ENCODE data around the gene LEAP2. TPM values are rescaled to one million over a fixed set of nuclear protein-coding genes. Genes with fewer than 3 reads are reported as not detected.
A peak's percentile ranks its signal among the peaks of the same experiment; 100 is the strongest.

The LEAP2 gene
- total RNA-seq, 4 donors from 2014 or later, result 0.29 to 2.3 (median 0.92) TPM

DNA sequence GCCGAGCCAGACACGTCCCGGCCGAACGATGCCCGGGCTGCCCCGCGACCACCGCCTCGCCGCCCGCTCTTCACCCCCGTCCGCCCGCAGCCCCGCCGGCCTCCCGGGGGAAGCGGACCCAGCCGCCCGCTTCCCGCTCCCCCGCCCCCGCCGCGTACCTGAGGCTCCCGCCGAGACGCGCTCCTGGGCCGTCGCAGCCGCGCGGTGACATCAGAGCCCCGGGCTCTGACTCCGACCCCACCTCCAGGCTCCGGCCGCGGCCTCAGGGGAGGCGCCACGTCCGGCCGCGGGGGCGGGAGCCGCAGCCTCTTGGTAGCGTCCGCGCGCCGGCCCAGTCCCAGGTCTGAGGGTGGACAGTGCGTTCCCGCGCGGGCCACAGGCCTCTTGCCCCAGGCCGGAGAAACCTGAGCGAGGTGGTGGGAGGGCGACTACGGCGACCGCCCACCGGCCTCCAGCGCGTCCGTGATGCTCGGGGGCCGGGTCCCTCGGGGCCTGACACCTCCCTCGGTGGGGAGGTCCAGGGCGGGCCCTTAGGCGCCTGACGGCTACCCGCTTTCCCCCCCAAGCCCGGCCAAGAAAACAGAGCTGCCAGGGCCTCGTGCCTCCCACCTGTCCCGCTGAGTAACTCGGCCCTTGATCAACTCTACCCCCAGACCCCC, 42.9 kb upstream of the LEAP2 start, which contains the start of gene SHROOM1:
Gene SHROOM1, minus strand, starts transcription at position 212 of the 659 bp plus-strand sequence. CDS start 4,507 bp downstream, outside the sequence.
- WGBS, 2 donors, result 32 to 42% methylated on average over 5 to 10 of the region's 78 CpGs
- Histone ChIP-seq H3K4me3 (peak within 1 kb of the TSS; percentile 59 to 91 (median 89)), H3K36me3 (peaks cover 0 to 5% (median 0%) of the 10 kb centered on the region in 3 donors), H3K4me1 (peaks cover 9 to 41% (median 10%) of the 10 kb centered on the region in 3 donors), H3K27ac (peak within 1 kb of the TSS; percentile 72 to 89 (median 84)), H3K9me3 (no peaks in the 10 kb centered on the region), H3K27me3 (peaks cover 0 to 34% (median 0%) of the 10 kb centered on the region in 4 donors)
- peak in 1 of 4 donors; percentile 44 for TF ChIP-seq POLR2A (IDR thresholded peaks at IDR 0.05)
- TF ChIP-seq, protein P1, sequence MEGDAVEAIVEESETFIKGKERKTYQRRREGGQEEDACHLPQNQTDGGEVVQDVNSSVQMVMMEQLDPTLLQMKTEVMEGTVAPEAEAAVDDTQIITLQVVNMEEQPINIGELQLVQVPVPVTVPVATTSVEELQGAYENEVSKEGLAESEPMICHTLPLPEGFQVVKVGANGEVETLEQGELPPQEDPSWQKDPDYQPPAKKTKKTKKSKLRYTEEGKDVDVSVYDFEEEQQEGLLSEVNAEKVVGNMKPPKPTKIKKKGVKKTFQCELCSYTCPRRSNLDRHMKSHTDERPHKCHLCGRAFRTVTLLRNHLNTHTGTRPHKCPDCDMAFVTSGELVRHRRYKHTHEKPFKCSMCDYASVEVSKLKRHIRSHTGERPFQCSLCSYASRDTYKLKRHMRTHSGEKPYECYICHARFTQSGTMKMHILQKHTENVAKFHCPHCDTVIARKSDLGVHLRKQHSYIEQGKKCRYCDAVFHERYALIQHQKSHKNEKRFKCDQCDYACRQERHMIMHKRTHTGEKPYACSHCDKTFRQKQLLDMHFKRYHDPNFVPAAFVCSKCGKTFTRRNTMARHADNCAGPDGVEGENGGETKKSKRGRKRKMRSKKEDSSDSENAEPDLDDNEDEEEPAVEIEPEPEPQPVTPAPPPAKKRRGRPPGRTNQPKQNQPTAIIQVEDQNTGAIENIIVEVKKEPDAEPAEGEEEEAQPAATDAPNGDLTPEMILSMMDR (IDR thresholded peaks at IDR 0.05), result no peak
- no peak for DNase-seq
- intact Hi-C loops (cut with DNase I), result no loop called here

DNA sequence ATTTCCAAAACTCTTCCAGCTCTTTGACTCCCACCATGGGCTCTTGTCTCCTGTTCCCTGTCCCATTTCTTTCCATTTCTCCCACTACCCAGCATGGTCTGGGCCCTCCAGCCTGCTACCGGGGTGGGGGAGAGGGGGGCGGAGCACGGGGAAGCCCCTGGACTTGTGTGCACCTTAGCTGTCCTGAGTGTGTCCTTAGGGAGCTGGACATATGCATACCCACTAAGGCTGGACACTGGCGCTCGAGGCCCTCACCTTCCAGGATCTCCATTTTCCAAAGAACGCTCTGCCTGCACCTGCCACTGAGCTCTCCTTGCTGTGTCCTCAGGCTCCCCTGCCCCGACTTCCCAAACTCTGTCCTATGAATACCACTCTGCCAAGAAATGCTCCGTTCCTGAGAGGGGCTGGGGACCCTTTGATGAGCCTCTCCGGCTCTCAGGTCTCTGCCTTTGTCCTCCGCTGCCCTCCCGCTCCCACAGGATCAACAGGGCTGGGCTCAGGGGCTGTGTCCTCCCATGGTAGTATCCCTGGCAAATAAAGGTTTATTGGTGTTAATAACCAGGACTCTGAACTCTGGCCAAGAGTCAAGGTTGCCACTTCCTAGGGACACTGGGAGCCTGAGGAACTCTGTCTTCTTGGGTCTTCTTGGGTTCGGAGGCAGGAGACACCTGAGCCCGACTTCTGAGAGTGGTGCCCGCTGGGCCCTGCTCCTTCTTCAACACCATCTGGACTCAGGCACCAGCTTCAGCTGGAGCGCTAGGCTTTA, 42.2 kb upstream of the LEAP2 start:
- no peak for DNase-seq
- Histone ChIP-seq H3K9me3 (no peaks in the 10 kb centered on the region), H3K27ac (peak overlapping the region; percentile 72 to 89 (median 84)), H3K4me3 (peak overlapping the region; percentile 59 to 91 (median 89)), H3K27me3 (peaks cover 0 to 26% (median 0%) of the 10 kb centered on the region in 4 donors), H3K36me3 (no peaks in the 10 kb centered on the region), H3K4me1 (peaks cover 5 to 34% (median 10%) of the 10 kb centered on the region in 3 donors)
- 88 to 89% methylated on average over 13 of the region's 15 CpGs for WGBS, 2 donors
- TF ChIP-seq, protein P1 (IDR thresholded peaks at IDR 0.05), result no peak
- TF ChIP-seq POLR2A (IDR thresholded peaks at IDR 0.05), result no peak
- intact Hi-C loops (cut with DNase I), result no loop called here

DNA sequence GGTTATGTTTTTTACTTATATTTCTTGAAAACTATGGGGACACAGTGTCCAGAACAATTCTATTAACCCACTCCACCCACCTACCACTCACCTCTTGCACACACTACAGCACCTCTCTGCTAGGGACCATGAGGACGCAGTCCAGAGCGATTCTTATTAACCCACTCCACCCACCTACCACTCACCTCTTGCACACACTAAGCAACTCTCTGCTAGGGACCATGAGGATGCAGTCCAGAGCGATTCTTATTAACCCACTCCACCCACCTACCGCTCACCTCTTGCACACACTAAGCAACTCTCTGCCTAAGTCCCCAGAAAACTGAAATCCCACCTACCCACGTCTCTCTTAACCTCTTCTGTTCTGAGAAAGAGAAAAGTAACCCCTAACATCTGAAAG, 40.9 kb upstream of the LEAP2 start:
- intact Hi-C loops (cut with DNase I), result no loop called here
- DNase-seq, result no peak
- no peaks in the 10 kb centered on the region for H3K9me3 ChIP-seq
- peaks cover 5 to 24% (median 10%) of the 10 kb centered on the region in 3 donors for H3K4me1 ChIP-seq
- 83 to 90% methylated on average over 5 of the region's 5 CpGs for WGBS, 2 donors
- no peaks in the 10 kb centered on the region for H3K36me3 ChIP-seq
- TF ChIP-seq POLR2A (IDR thresholded peaks at IDR 0.05), result no peak
- TF ChIP-seq, protein P1 (IDR thresholded peaks at IDR 0.05), result no peak
- no peak overlapping the region for H3K4me3 ChIP-seq
- H3K27ac ChIP-seq, result no peak overlapping the region
- H3K27me3 ChIP-seq, result peaks cover 0 to 13% (median 0%) of the 10 kb centered on the region in 4 donors

DNA sequence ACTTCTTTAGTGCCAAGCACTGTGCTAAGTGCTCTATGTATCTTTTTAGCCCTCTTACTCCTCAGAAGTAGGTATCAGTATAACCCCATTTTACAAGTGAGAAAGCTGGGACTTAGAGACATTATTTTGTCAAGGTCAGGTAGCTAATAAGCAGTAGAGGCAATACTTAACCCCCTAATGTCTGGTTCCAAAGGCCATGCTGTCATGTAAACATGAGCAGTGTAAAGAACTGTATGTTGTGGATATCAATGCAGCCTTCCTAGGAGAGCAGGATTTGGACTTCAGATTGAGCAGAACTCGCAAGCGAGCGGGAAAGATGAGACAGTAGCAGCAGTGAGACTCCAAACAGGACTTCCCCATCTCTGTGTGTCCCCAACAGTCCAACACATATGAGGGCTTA, 39.4 kb upstream of the LEAP2 start:
- Histone ChIP-seq H3K4me3 (no peak overlapping the region), H3K27me3 (peaks cover 0 to 7% (median 0%) of the 10 kb centered on the region in 4 donors), H3K4me1 (peaks cover 5 to 23% (median 11%) of the 10 kb centered on the region in 3 donors), H3K27ac (no peak overlapping the region), H3K36me3 (no peaks in the 10 kb centered on the region), H3K9me3 (no peaks in the 10 kb centered on the region)
- intact Hi-C loops (cut with DNase I), result no loop called here
- no peak for DNase-seq
- no peak for TF ChIP-seq POLR2A (IDR thresholded peaks at IDR 0.05)
- TF ChIP-seq, protein P1 (IDR thresholded peaks at IDR 0.05), result no peak
- WGBS, 2 donors, result 93 to 94% methylated on average over 3 of the region's 3 CpGs

DNA sequence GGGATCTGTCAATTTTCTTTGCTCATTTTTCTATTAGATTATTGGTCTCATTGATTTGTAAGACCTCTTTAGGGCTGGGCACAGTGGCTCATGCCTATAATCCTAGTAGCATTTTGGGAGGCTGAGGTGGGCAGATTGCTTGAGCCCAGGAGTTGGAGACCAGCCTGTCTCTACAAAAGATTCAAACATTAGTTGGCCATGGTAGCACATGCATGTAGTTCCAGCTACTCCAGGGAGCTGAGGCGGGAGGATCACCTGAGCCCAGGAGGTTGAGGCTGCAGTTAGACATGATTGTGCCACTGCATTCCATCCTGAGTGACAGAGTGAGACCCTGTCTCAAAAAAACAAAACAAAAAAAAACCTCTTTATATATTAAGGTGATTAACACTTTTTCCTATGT, 36.6 kb upstream of the LEAP2 start:
- TF ChIP-seq, protein P1 (IDR thresholded peaks at IDR 0.05), result no peak
- TF ChIP-seq POLR2A (IDR thresholded peaks at IDR 0.05), result no peak
- H3K4me1 ChIP-seq, result peaks cover 16 to 32% (median 22%) of the 10 kb centered on the region in 3 donors
- no peak overlapping the region for H3K4me3 ChIP-seq
- no peaks in the 10 kb centered on the region for H3K9me3 ChIP-seq
- no peaks in the 10 kb centered on the region for H3K27me3 ChIP-seq
- intact Hi-C loops (cut with DNase I), result no loop called here
- WGBS, 2 donors, result 93 to 100% methylated on average over 1 of the region's 1 CpG
- no peak overlapping the region for H3K27ac ChIP-seq
- DNase-seq, result no peak
- no peaks in the 10 kb centered on the region for H3K36me3 ChIP-seq
